ENCODE data around the gene FAM181B.

The FAM181B gene

GRCh38 chr11:82722231-82722630 lies 11.4 kb downstream of the FAM181B start:
- Histone ChIP-seq H3K27ac (no peak overlapping the region), H3K4me3 (ENCODE audit: low read depth in 1 of 2, low read length in 1 of 2) (no peak overlapping the region), H3K9me3 (no peaks in the 10 kb centered on the region), H3K36me3 (no peaks in the 10 kb centered on the region), H3K27me3 (peaks cover 42% of the 10 kb centered on the region), H3K4me1 (ENCODE audit: control insufficient read depth in 1 of 2, insufficient read depth in 1 of 2, low read depth in 1 of 2, low read length in 1 of 2) (no peaks in the 10 kb centered on the region)
- no peak for TF ChIP-seq CTCF (IDR thresholded peaks at IDR 0.05)

- no peaks in the 10 kb centered on the region for H3K4me1 ChIP-seq (ENCODE audit: control insufficient read depth in 1 of 2, insufficient read depth in 1 of 2, low read depth in 1 of 2, low read length in 1 of 2)
- H3K27ac ChIP-seq = no peak overlapping the region
- peaks cover 32% of the 10 kb centered on the region for H3K27me3 ChIP-seq
- H3K36me3 ChIP-seq = no peaks in the 10 kb centered on the region
- no peaks in the 10 kb centered on the region for H3K9me3 ChIP-seq
- H3K4me3 ChIP-seq (ENCODE audit: low read depth in 1 of 2, low read length in 1 of 2) = no peak overlapping the region
- TF ChIP-seq CTCF (IDR thresholded peaks at IDR 0.05) = no peak
These were observed 13.2 kb downstream of the FAM181B start for GRCh38 chr11:82720267-82721065.

GRCh38 chr11:82719361-82720105 lies 14.1 kb downstream of the FAM181B start:
- no peaks in the 10 kb centered on the region for H3K36me3 ChIP-seq
- no peak overlapping the region for H3K4me3 ChIP-seq (ENCODE audit: low read depth in 1 of 2, low read length in 1 of 2)
- no peak for TF ChIP-seq CTCF (IDR thresholded peaks at IDR 0.05)
- no peaks in the 10 kb centered on the region for H3K4me1 ChIP-seq (ENCODE audit: control insufficient read depth in 1 of 2, insufficient read depth in 1 of 2, low read depth in 1 of 2, low read length in 1 of 2)
- no peak overlapping the region for H3K27ac ChIP-seq
- no peaks in the 10 kb centered on the region for H3K9me3 ChIP-seq
- H3K27me3 ChIP-seq = peaks cover 29% of the 10 kb centered on the region

GRCh38 chr11:82718821-82719220 lies 14.8 kb downstream of the FAM181B start:
- H3K4me3 ChIP-seq (ENCODE audit: low read depth in 1 of 2, low read length in 1 of 2) = no peak overlapping the region
- no peaks in the 10 kb centered on the region for H3K9me3 ChIP-seq
- no peak for TF ChIP-seq CTCF (IDR thresholded peaks at IDR 0.05)
- peaks cover 29% of the 10 kb centered on the region for H3K27me3 ChIP-seq
- H3K4me1 ChIP-seq (ENCODE audit: control insufficient read depth in 1 of 2, insufficient read depth in 1 of 2, low read depth in 1 of 2, low read length in 1 of 2) = no peaks in the 10 kb centered on the region
- H3K36me3 ChIP-seq = no peaks in the 10 kb centered on the region
- H3K27ac ChIP-seq = no peak overlapping the region

GRCh38 chr11:82718307-82718706 lies 15.4 kb downstream of the FAM181B start:
- no peaks in the 10 kb centered on the region for H3K36me3 ChIP-seq
- H3K27ac ChIP-seq = no peak overlapping the region
- H3K4me3 ChIP-seq (ENCODE audit: low read depth in 1 of 2, low read length in 1 of 2) = no peak overlapping the region
- peaks cover 29% of the 10 kb centered on the region for H3K27me3 ChIP-seq
- TF ChIP-seq CTCF (IDR thresholded peaks at IDR 0.05) = no peak
- H3K9me3 ChIP-seq = no peaks in the 10 kb centered on the region
- H3K4me1 ChIP-seq (ENCODE audit: control insufficient read depth in 1 of 2, insufficient read depth in 1 of 2, low read depth in 1 of 2, low read length in 1 of 2) = no peaks in the 10 kb centered on the region

Data from neutrophil (primary cell).